Panc1 (cell line): ENCODE data around the gene RASGRF2.

ENCODE experiments used
- POLR2AphosphoS5 ChIP-seq: IDR thresholded peaks from 2 replicates; pipeline ENCODE4 v1.6.1; 2012; ENCODE audit warnings: mild to moderate bottlenecking, low read depth, low read length, moderate library complexity
- TF ChIP-seq, protein P1 (sequence below): fragments of 450-650 bp; IDR thresholded peaks from 2 replicates; pipeline ENCODE4 v1.5.1; 2017; ENCODE audit warnings: mild to moderate bottlenecking
- TF ChIP-seq, protein P2 (sequence below), 2 experiments: IDR thresholded peaks; 2 replicates each; pipeline ENCODE4 v1.6.1; 2011 to 2012; ENCODE audit warnings: low read depth in 2 of 2, control low read depth in 1 of 2, low read length in 1 of 2, mild to moderate bottlenecking in 1 of 2, moderate library complexity in 1 of 2; ENCODE audit not compliant: insufficient read depth in 1 of 2

DNA sequence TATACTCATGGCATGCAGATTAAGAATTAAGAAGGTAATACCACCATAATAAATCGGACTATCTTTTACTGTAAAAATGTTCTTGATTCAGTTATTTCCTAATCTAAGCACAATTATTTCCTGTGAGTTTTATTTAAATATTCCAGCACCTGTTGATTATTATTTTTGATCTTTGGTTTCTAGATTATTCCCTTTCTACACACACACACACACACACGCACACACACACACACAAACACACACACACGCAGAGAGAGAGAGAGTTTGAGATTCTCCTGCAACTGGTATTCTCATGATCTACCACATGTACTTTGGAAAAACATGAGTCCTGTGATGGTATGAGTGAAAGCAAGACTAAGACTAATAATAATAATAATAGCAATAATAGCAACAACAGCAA is 256.0 kb downstream of the RASGRF2 start:
- TF ChIP-seq, protein P1, sequence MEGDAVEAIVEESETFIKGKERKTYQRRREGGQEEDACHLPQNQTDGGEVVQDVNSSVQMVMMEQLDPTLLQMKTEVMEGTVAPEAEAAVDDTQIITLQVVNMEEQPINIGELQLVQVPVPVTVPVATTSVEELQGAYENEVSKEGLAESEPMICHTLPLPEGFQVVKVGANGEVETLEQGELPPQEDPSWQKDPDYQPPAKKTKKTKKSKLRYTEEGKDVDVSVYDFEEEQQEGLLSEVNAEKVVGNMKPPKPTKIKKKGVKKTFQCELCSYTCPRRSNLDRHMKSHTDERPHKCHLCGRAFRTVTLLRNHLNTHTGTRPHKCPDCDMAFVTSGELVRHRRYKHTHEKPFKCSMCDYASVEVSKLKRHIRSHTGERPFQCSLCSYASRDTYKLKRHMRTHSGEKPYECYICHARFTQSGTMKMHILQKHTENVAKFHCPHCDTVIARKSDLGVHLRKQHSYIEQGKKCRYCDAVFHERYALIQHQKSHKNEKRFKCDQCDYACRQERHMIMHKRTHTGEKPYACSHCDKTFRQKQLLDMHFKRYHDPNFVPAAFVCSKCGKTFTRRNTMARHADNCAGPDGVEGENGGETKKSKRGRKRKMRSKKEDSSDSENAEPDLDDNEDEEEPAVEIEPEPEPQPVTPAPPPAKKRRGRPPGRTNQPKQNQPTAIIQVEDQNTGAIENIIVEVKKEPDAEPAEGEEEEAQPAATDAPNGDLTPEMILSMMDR = no peak
- TF ChIP-seq, protein P2, sequence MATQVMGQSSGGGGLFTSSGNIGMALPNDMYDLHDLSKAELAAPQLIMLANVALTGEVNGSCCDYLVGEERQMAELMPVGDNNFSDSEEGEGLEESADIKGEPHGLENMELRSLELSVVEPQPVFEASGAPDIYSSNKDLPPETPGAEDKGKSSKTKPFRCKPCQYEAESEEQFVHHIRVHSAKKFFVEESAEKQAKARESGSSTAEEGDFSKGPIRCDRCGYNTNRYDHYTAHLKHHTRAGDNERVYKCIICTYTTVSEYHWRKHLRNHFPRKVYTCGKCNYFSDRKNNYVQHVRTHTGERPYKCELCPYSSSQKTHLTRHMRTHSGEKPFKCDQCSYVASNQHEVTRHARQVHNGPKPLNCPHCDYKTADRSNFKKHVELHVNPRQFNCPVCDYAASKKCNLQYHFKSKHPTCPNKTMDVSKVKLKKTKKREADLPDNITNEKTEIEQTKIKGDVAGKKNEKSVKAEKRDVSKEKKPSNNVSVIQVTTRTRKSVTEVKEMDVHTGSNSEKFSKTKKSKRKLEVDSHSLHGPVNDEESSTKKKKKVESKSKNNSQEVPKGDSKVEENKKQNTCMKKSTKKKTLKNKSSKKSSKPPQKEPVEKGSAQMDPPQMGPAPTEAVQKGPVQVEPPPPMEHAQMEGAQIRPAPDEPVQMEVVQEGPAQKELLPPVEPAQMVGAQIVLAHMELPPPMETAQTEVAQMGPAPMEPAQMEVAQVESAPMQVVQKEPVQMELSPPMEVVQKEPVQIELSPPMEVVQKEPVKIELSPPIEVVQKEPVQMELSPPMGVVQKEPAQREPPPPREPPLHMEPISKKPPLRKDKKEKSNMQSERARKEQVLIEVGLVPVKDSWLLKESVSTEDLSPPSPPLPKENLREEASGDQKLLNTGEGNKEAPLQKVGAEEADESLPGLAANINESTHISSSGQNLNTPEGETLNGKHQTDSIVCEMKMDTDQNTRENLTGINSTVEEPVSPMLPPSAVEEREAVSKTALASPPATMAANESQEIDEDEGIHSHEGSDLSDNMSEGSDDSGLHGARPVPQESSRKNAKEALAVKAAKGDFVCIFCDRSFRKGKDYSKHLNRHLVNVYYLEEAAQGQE (IDR thresholded peaks at IDR 0.05; ENCODE audit: insufficient read depth in 1 of 2, low read depth in 2 of 2, low read length in 1 of 2) = no peak
- TF ChIP-seq POLR2AphosphoS5 = no peak
